ENCODE measurements around the gene C17orf58. TPM values are rescaled to one million over a fixed set of nuclear protein-coding genes. Genes with fewer than 3 reads are reported as not detected.
"Not testable (repeated sequence)": the region's sequence is repeated elsewhere in the genome, so short reads cannot be mapped to it uniquely, and the experiment has no call there.

C17orf58 gene
- total RNA-seq, 1 donor from 2014 or later: 23.7 TPM

DNA sequence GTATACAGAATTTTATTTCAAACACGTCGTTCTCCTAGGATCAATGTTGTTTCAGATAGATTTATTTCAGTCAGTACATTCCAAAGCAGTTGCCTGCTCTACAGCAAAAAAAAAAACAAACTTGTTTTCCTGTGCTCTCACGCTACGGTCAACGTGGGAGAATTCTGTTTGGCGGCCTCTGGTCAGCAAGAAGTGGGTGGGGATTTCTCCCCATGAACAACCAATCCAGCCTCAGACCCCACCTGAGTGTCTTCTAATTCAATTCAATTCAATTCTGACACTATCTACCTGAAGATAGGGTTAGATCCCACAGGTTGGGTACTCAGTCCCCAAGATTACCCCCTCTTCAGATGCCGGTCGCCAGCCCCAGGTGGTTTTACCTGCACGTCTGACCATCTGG lies 22.1 kb downstream of the C17orf58 start:
- H3K4me1 Mint-ChIP-seq (ENCODE audit: low read depth): no peaks in the 10 kb centered on the region
- H3K27ac Mint-ChIP-seq: no peak overlapping the region
- H3K27me3 Mint-ChIP-seq (ENCODE audit: insufficient read depth): no peaks in the 10 kb centered on the region
- peaks cover 18% of the 10 kb centered on the region for H3K36me3 Mint-ChIP-seq (ENCODE audit: low read depth)
- H3K4me3 Mint-ChIP-seq: no peak overlapping the region
- intact Hi-C loops (cut with micrococcal nuclease): no loop called here
- no peaks in the 10 kb centered on the region for H3K9me3 Mint-ChIP-seq
- no peak for DNase-seq (ENCODE audit: low spot score)

GRCh38 chr17:67970783-67971182 lies 25.5 kb downstream of the C17orf58 start:
- intact Hi-C loops (cut with micrococcal nuclease): no loop called here
- H3K36me3 Mint-ChIP-seq (ENCODE audit: low read depth): peaks cover 9% of the 10 kb centered on the region

GRCh38 chr17:67963145-67963572 lies 33.1 kb downstream of the C17orf58 start:
- H3K27me3 Mint-ChIP-seq (ENCODE audit: insufficient read depth); H3K4me1 Mint-ChIP-seq (ENCODE audit: low read depth); H3K9me3 Mint-ChIP-seq; H3K4me3 Mint-ChIP-seq: not testable (repeated sequence)
- intact Hi-C loops (cut with micrococcal nuclease): loop anchor here (1.0 to 5.0 kb wide), 4 partner anchors 34 to 649 kb away; partner anchors contain the start of gene C17orf58
- peak; percentile 52 for DNase-seq (ENCODE audit: low spot score)
- Mint-ChIP-seq H3K27ac (peak overlapping the region; percentile 71), H3K36me3 (ENCODE audit: low read depth) (peaks cover 22% of the 10 kb centered on the region)

More at GRCh38 chr17:67970783-67971182, 25.5 kb downstream of the C17orf58 start:
- Mint-ChIP-seq H3K4me3 (no peak overlapping the region), H3K9me3 (no peaks in the 10 kb centered on the region), H3K4me1 (ENCODE audit: low read depth) (no peaks in the 10 kb centered on the region), H3K27me3 (ENCODE audit: insufficient read depth) (no peaks in the 10 kb centered on the region), H3K27ac (no peak overlapping the region)
- no peak for DNase-seq (ENCODE audit: low spot score)

DNA sequence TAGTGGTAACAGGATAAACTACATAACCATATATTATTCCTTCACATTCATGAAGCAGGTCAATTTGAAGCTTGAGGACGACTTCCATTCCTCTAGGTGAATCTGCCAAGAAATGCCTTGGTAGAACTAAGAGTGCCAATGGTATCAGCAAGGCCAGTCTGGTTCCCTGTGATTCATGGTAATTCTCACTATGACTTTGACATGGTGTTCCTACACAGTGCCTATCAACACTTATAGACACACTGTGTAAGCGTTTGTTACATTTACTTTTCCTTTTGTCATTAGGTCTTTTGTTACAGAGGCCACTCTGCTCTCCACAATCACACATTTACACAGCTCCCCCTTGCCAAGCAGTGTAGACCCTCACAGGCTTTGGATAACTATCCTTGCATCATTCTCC lies 34.1 kb downstream of the C17orf58 start:
- not testable (repeated sequence) for H3K27me3 Mint-ChIP-seq (ENCODE audit: insufficient read depth); H3K4me3 Mint-ChIP-seq; H3K9me3 Mint-ChIP-seq; DNase-seq (ENCODE audit: low spot score); H3K4me1 Mint-ChIP-seq (ENCODE audit: low read depth)
- H3K27ac Mint-ChIP-seq: peak overlapping the region; percentile 74
- peaks cover 27% of the 10 kb centered on the region for H3K36me3 Mint-ChIP-seq (ENCODE audit: low read depth)
- intact Hi-C loops (cut with micrococcal nuclease): loop anchor here (2.0 to 5.0 kb wide), 2 partner anchors 35 to 650 kb away; partner anchors contain the start of gene C17orf58

- DNase-seq (ENCODE audit: low spot score); H3K27ac Mint-ChIP-seq; H3K4me3 Mint-ChIP-seq; H3K9me3 Mint-ChIP-seq; H3K27me3 Mint-ChIP-seq (ENCODE audit: insufficient read depth); H3K4me1 Mint-ChIP-seq (ENCODE audit: low read depth): not testable (repeated sequence)
- peaks cover 27% of the 10 kb centered on the region for H3K36me3 Mint-ChIP-seq (ENCODE audit: low read depth)
- intact Hi-C loops (cut with micrococcal nuclease): loop anchor here (5.0 kb wide), 1 partner anchor 652 kb away; no protein-coding TSS in a partner anchor
These were observed 36.0 kb downstream of the C17orf58 start for GRCh38 chr17:67960276-67960675.

GRCh38 chr17:67959510-67959909 lies 36.8 kb downstream of the C17orf58 start:
- intact Hi-C loops (cut with micrococcal nuclease): no loop called here
- DNase-seq (ENCODE audit: low spot score): no peak
- H3K4me3 Mint-ChIP-seq: no peak overlapping the region
- no peaks in the 10 kb centered on the region for H3K9me3 Mint-ChIP-seq
- H3K27me3 Mint-ChIP-seq (ENCODE audit: insufficient read depth): no peaks in the 10 kb centered on the region
- peaks cover 7% of the 10 kb centered on the region for H3K4me1 Mint-ChIP-seq (ENCODE audit: low read depth)
- peaks cover 25% of the 10 kb centered on the region for H3K36me3 Mint-ChIP-seq (ENCODE audit: low read depth)
- H3K27ac Mint-ChIP-seq: peak overlapping the region; percentile 63

DNA sequence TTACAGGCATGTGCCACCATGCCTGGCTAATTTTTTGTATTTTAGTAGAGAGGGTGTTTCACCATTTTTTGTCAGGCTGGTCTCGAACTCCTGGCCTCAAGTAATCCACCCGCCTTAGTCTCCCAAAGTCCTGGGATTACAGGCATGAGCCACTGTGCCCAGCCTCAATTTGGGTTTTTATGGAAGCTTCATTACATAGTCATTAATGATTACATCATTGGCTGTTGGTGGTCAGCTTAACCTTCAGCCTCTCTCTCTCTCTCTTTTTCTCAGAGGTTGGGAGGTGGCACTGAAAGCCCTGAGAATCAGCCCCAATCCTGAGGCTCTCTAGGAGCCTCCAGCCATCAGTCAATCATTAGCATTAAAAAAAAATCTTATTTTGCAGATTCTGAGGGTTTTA lies 45.3 kb downstream of the C17orf58 start:
- peaks cover 29% of the 10 kb centered on the region for H3K36me3 Mint-ChIP-seq (ENCODE audit: low read depth)
- no peak overlapping the region for H3K4me3 Mint-ChIP-seq
- H3K27me3 Mint-ChIP-seq (ENCODE audit: insufficient read depth): no peaks in the 10 kb centered on the region
- H3K9me3 Mint-ChIP-seq: no peaks in the 10 kb centered on the region
- DNase-seq (ENCODE audit: low spot score): no peak
- H3K4me1 Mint-ChIP-seq (ENCODE audit: low read depth): no peaks in the 10 kb centered on the region
- intact Hi-C loops (cut with micrococcal nuclease): no loop called here
- no peak overlapping the region for H3K27ac Mint-ChIP-seq

DNA sequence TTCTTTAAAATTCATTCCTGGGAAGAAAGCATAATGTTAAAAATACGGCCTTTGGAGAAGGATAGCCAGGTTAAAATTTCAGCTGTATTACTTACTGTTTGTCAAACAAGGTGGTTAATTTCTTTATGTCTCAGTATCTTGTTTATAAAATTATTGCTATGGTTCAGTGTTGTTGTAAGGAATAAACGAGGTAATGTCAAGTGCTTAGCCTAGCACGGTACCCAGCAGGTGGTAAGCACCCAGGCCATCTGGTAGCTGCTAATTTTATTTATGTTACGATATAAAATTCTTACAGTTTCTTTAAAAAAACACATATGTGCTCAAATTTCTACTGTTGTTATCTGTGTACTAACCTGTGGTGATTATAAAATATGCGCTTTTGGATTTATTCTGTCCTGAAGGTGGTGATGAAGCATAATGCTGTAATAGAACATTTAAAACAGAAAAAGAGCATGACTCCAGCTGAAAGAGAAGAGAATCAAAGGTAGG lies 48.9 kb downstream of the C17orf58 start:
- no peak overlapping the region for H3K27ac Mint-ChIP-seq
- no peaks in the 10 kb centered on the region for H3K27me3 Mint-ChIP-seq (ENCODE audit: insufficient read depth)
- no peak for DNase-seq (ENCODE audit: low spot score)
- H3K9me3 Mint-ChIP-seq: no peaks in the 10 kb centered on the region
- H3K4me3 Mint-ChIP-seq: no peak overlapping the region
- H3K36me3 Mint-ChIP-seq (ENCODE audit: low read depth): peaks cover 42% of the 10 kb centered on the region
- H3K4me1 Mint-ChIP-seq (ENCODE audit: low read depth): no peaks in the 10 kb centered on the region
- intact Hi-C loops (cut with micrococcal nuclease): no loop called here

- intact Hi-C loops (cut with micrococcal nuclease): no loop called here
- H3K27me3 Mint-ChIP-seq (ENCODE audit: insufficient read depth): no peaks in the 10 kb centered on the region
- H3K9me3 Mint-ChIP-seq: no peaks in the 10 kb centered on the region
- no peak overlapping the region for H3K27ac Mint-ChIP-seq
- peaks cover 45% of the 10 kb centered on the region for H3K36me3 Mint-ChIP-seq (ENCODE audit: low read depth)
- no peak for DNase-seq (ENCODE audit: low spot score)
- H3K4me1 Mint-ChIP-seq (ENCODE audit: low read depth): no peaks in the 10 kb centered on the region
- no peak overlapping the region for H3K4me3 Mint-ChIP-seq
These were observed 49.8 kb downstream of the C17orf58 start for GRCh38 chr17:67946513-67946912.

DNA sequence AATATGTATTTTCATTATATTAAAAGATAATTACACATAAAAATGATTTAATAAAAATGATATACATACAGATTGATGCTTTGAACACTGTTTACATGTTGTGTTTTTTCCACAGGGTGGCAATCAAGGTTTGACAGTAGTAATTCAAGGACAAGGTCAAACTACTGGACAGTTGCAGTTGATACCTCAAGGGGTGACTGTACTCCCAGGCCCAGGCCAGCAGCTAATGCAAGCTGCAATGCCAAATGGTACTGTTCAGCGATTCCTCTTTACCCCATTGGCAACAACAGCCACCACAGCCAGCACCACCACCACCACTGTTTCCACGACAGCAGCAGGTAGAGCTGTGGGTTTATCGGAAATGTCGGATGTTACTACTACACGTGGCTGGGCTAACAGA lies 52.2 kb downstream of the C17orf58 start:
- Mint-ChIP-seq H3K27me3 (ENCODE audit: insufficient read depth) (no peaks in the 10 kb centered on the region), H3K4me3 (no peak overlapping the region), H3K9me3 (no peaks in the 10 kb centered on the region), H3K27ac (no peak overlapping the region), H3K4me1 (ENCODE audit: low read depth) (no peaks in the 10 kb centered on the region), H3K36me3 (ENCODE audit: low read depth) (peaks cover 45% of the 10 kb centered on the region)
- intact Hi-C loops (cut with micrococcal nuclease): no loop called here
- DNase-seq (ENCODE audit: low spot score): no peak

- H3K36me3 Mint-ChIP-seq (ENCODE audit: low read depth): peaks cover 43% of the 10 kb centered on the region
- intact Hi-C loops (cut with micrococcal nuclease): no loop called here
- H3K4me3 Mint-ChIP-seq: no peak overlapping the region
- H3K27me3 Mint-ChIP-seq (ENCODE audit: insufficient read depth): no peaks in the 10 kb centered on the region
- no peak overlapping the region for H3K27ac Mint-ChIP-seq
- DNase-seq (ENCODE audit: low spot score): no peak
- H3K4me1 Mint-ChIP-seq (ENCODE audit: low read depth): no peaks in the 10 kb centered on the region
- H3K9me3 Mint-ChIP-seq: no peaks in the 10 kb centered on the region
These were observed 53.5 kb downstream of the C17orf58 start for GRCh38 chr17:67942810-67943209.

Other genes with a start within 250 kb of the C17orf58 start
- 76.6 and 78.4 TPM in 2 replicates for gene BPTF, start 171.0 kb downstream of the C17orf58 start, total RNA-seq
- 205 and 224 TPM in 2 replicates for gene KPNA2, start 39.3 kb upstream of the C17orf58 start, total RNA-seq